CD14-positive monocyte (primary cell): Measurements from ENCODE around the gene FFAR3. TPM values are rescaled to one million over a fixed set of nuclear protein-coding genes. Genes with fewer than 3 reads are reported as not detected.

Source experiments
- DNase-seq, 3 donors: peaks; one replicate each; pipeline ENCODE4 v3.0.0-alpha.2; 2011 to 2022
- H2AFZ ChIP-seq: 2 replicates; pipeline ENCODE4 v1.6.0; 2012; ENCODE audit warnings: mild to moderate bottlenecking, low read depth, low read length, inconsistent platforms; ENCODE audit not compliant: insufficient read depth, poor library complexity, severe bottlenecking
- H3K27ac ChIP-seq, 2 donors: 1 replicate in 1 of 2; 2 replicates in 1 of 2; pipeline ENCODE4 v1.5.1; 2012 to 2013; ENCODE audit warnings: low read length in 2 of 2, control low read depth in 1 of 2, inconsistent platforms in 1 of 2, low read depth in 1 of 2, mild to moderate bottlenecking in 1 of 2
- H3K27me3 ChIP-seq, 2 donors: one replicate each; pipeline versions ENCODE4 v1.6.0 to v1.6.1; 2011 to 2013; ENCODE audit warnings: low read length in 2 of 2; ENCODE audit not compliant: control insufficient read depth in 2 of 2, insufficient read depth in 2 of 2
- H3K36me3 ChIP-seq, 2 donors: replicated peaks in 1 of 2; 1 replicate in 1 of 2; 2 replicates in 1 of 2; pipeline versions ENCODE4 v1.5.1 to v1.6.1; 2012 to 2013; ENCODE audit warnings: low read length in 2 of 2, control low read depth in 1 of 2, inconsistent platforms in 1 of 2, mild to moderate bottlenecking in 1 of 2; ENCODE audit not compliant: insufficient read depth in 2 of 2, control insufficient read depth in 1 of 2
- H3K4me1 ChIP-seq, 2 donors: 1 replicate in 1 of 2; 2 replicates in 1 of 2; pipeline versions ENCODE4 v1.5.1 to v1.6.1; 2012 to 2013; ENCODE audit warnings: low read length in 2 of 2, control low read depth in 1 of 2, inconsistent platforms in 1 of 2, mild to moderate bottlenecking in 1 of 2, moderate library complexity in 1 of 2; ENCODE audit not compliant: insufficient read depth in 2 of 2, control insufficient read depth in 1 of 2
- H3K4me2 ChIP-seq: replicated peaks from 2 replicates; pipeline ENCODE3; 2012; ENCODE audit warnings: low read length, moderate library complexity, mild to moderate bottlenecking; ENCODE audit not compliant: poor library complexity, severe bottlenecking; ENCODE audit errors: extremely low read depth
- H3K4me3 ChIP-seq, 3 experiments: fragments of 200-600 bp in 1 of 3; sonication (generic) in 1 of 3; replicated peaks in 1 of 3; 1 replicate in 2 of 3; 2 replicates in 1 of 3; pipeline ENCODE4 v1.5.1; 2011 to 2013; ENCODE audit warnings: low read length in 3 of 3, mild to moderate bottlenecking in 3 of 3, control low read depth in 2 of 3, low read depth in 2 of 3, inconsistent platforms in 1 of 3, moderate library complexity in 1 of 3
- H3K79me2 ChIP-seq: 2 replicates; pipeline ENCODE4 v1.6.0; 2012; ENCODE audit warnings: mild to moderate bottlenecking, control low read depth, inconsistent platforms, low read length, moderate library complexity; ENCODE audit not compliant: insufficient read depth
- H3K9ac ChIP-seq: 2 replicates; pipeline ENCODE4 v1.6.0; 2017; ENCODE audit warnings: low read length, mild to moderate bottlenecking; ENCODE audit not compliant: insufficient read depth, poor library complexity, severe bottlenecking
- H3K9me3 ChIP-seq, 2 donors: replicated peaks in 1 of 2; 1 replicate in 1 of 2; 2 replicates in 1 of 2; pipeline versions ENCODE4 v1.5.1 to v1.6.1; 2012 to 2013; ENCODE audit warnings: low read length in 2 of 2, control low read depth in 1 of 2; ENCODE audit not compliant: control insufficient read depth in 1 of 2, insufficient read depth in 1 of 2
- H4K20me1 ChIP-seq: 2 replicates; pipeline ENCODE4 v1.6.0; 2012; ENCODE audit warnings: mild to moderate bottlenecking, low read length, control low read depth, moderate library complexity; ENCODE audit not compliant: insufficient read depth
- H3K27ac Mint-ChIP-seq, 7 donors: one replicate each; pipeline ENCODE4 v1.8.0; 2020; ENCODE audit warnings: mild to moderate bottlenecking in 7 of 7, mixed read lengths in 7 of 7, moderate library complexity in 6 of 7, inconsistent platforms in 2 of 7
- H3K27me3 Mint-ChIP-seq, 3 donors: one replicate each; pipeline ENCODE4 v1.8.0; 2021 to 2022; ENCODE audit warnings: low read depth in 3 of 3, mild to moderate bottlenecking in 3 of 3, mixed read lengths in 3 of 3, moderate library complexity in 3 of 3, inconsistent platforms in 1 of 3
- H3K36me3 Mint-ChIP-seq, 2 donors: one replicate each; pipeline ENCODE4 v1.8.0; 2020; ENCODE audit warnings: mixed read lengths in 2 of 2, inconsistent platforms in 1 of 2, mild to moderate bottlenecking in 1 of 2
- H3K4me1 Mint-ChIP-seq: one replicate; pipeline ENCODE4 v1.8.0; 2020; ENCODE audit warnings: mild to moderate bottlenecking, mixed read lengths
- H3K4me3 Mint-ChIP-seq, 2 donors: one replicate each; pipeline ENCODE4 v1.8.0; 2020; ENCODE audit warnings: mild to moderate bottlenecking in 2 of 2, mixed read lengths in 2 of 2, moderate library complexity in 1 of 2
- H3K9me3 Mint-ChIP-seq, 7 donors: one replicate each; pipeline ENCODE4 v1.8.0; 2020 to 2022; ENCODE audit warnings: mixed read lengths in 7 of 7, mild to moderate bottlenecking in 6 of 7, moderate library complexity in 6 of 7, inconsistent platforms in 2 of 7
- CTCF ChIP-seq: fragments of 200-600 bp; IDR thresholded peaks from one replicate; pipeline ENCODE4 v1.8.0; 2022; ENCODE audit warnings: antibody characterized with exemption, mild to moderate bottlenecking
- WGBS: methylation state at CpG from one replicate; pipeline ENCODE4 v1.1.5; 2013; ENCODE audit warnings: missing lambda C conversion rate; ENCODE audit not compliant: insufficient coverage; 5-methylcytosine and 5-hydroxymethylcytosine counted together
- intact Hi-C, 2 donors: fragments of 100-400 bp; cut with micrococcal nuclease; formaldehyde crosslinking; loops; one replicate each; pipeline versions ENCODE4 v1.15.0 to v1.15.1; 2023
- polyA plus RNA-seq, 3 donors: library from polyadenylated mRNA; depleted of rRNA in 1 of 3; unstranded in 2 of 3; stranded (reverse) in 1 of 3; fragments of 300-500 nt in 2 of 3; fragments of >200 nt in 1 of 3; fragmentation: Illumina TruSeq in 2 of 3; gene quantifications; 1 replicate in 2 of 3; 2 replicates in 1 of 3; pipeline ENCODE4 v1.2.3, GENCODE V29; 2012 to 2021

Gene FFAR3
- polyA plus RNA-seq, 3 donors: 1.2 to 17.9 (median 1.2) TPM

DNA sequence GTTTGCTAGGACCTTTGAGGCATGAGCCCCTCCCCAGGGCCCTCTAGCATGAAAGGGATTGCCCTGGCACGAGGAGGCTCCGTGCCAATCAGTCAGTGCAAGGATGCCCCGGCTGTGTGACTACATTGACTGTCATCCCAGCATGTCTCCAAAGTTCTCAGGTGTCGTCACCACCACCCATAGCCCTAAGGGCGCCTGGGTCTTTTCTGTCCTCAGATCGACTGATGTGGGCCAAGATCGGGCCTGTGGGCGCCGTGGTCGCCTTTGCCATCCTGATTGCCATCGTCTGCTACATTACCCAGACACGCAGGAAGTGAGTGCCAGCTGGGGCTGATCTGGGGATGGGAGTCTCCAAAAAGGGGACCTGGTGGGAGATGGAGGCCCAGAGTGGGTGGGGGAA is 47.9 kb upstream of the FFAR3 start:
- no peaks in the 10 kb centered on the region for H3K36me3 ChIP-seq
- no peak overlapping the region for H3K4me3 ChIP-seq
- WGBS: 65% methylated on average over 9 of the region's 12 CpGs
- DNase-seq: no peak
- H3K9ac ChIP-seq: no peak overlapping the region
- H3K27ac ChIP-seq: no peak overlapping the region
- no peaks in the 10 kb centered on the region for H3K79me2 ChIP-seq
- no peak overlapping the region for H3K4me2 ChIP-seq
- H3K27me3 ChIP-seq: no peaks in the 10 kb centered on the region
- Mint-ChIP-seq H3K4me1 (peaks cover 29% of the 10 kb centered on the region), H3K4me3 (no peak overlapping the region), H3K27me3 (peaks cover 1 to 6% (median 3%) of the 10 kb centered on the region in 3 donors), H3K9me3 (peaks cover 0 to 2% (median 0%) of the 10 kb centered on the region in 7 donors), H3K36me3 (peaks cover 0 to 6% of the 10 kb centered on the region in 2 donors), H3K27ac (no peak overlapping the region)
- intact Hi-C loops: no loop called here
- peaks cover 15 to 16% of the 10 kb centered on the region in 2 donors for H3K4me1 ChIP-seq
- no peaks in the 10 kb centered on the region for H4K20me1 ChIP-seq
- TF ChIP-seq CTCF: no peak
- no peak overlapping the region for H2AFZ ChIP-seq
- no peaks in the 10 kb centered on the region for H3K9me3 ChIP-seq

DNA sequence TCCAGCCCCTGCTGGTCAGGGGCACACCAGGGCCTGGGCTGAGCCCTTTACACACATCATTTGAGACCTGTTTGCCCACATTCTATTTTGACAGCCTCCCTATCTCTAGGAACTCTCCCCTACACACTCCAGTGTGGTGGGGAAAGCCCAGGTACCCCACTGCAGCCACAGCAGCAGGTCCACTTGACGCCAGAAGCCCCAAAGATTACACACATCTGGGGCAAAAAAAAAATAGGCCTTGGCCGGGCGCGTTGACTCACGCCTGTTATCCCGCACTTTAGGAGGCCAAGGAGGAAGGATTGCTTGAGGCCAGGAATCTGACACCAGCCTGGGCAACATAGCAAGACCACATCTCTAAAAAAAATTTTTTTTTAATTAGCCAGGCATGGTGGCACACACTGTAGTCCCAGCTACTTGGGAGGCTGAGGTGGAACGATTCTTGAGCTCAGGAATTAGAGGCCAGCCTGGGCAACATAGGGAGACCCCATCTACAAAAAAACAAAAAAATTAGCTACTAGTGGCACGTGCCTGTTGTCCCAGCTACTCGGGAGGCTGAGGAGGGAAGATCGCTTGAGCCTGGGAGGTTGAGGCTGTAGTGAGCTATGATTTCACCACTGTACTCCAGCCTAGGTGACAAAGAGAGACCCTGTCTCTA is 47.3 kb upstream of the FFAR3 start:
- Histone ChIP-seq H3K4me3 (no peak overlapping the region), H3K27me3 (no peaks in the 10 kb centered on the region), H3K9ac (no peak overlapping the region), H3K36me3 (no peaks in the 10 kb centered on the region), H4K20me1 (no peaks in the 10 kb centered on the region), H3K9me3 (no peaks in the 10 kb centered on the region), H3K79me2 (no peaks in the 10 kb centered on the region), H3K4me1 (peaks cover 9 to 10% of the 10 kb centered on the region in 2 donors), H3K4me2 (no peak overlapping the region), H2AFZ (no peak overlapping the region), H3K27ac (no peak overlapping the region)
- DNase-seq: no peak
- H3K4me3 Mint-ChIP-seq: no peak overlapping the region
- H3K9me3 Mint-ChIP-seq: peaks cover 0 to 2% (median 0%) of the 10 kb centered on the region in 7 donors
- TF ChIP-seq CTCF: no peak
- H3K27ac Mint-ChIP-seq: peak overlapping the region in 2 of 7 donors; percentile 37 to 46
- peaks cover 25% of the 10 kb centered on the region for H3K4me1 Mint-ChIP-seq
- peaks cover 0 to 6% of the 10 kb centered on the region in 2 donors for H3K36me3 Mint-ChIP-seq
- 93% methylated on average over 6 of the region's 10 CpGs for WGBS
- peaks cover 1 to 6% (median 3%) of the 10 kb centered on the region in 3 donors for H3K27me3 Mint-ChIP-seq
- intact Hi-C loops: no loop called here
